ENCODE data around the gene TCIRG1.

DNA sequence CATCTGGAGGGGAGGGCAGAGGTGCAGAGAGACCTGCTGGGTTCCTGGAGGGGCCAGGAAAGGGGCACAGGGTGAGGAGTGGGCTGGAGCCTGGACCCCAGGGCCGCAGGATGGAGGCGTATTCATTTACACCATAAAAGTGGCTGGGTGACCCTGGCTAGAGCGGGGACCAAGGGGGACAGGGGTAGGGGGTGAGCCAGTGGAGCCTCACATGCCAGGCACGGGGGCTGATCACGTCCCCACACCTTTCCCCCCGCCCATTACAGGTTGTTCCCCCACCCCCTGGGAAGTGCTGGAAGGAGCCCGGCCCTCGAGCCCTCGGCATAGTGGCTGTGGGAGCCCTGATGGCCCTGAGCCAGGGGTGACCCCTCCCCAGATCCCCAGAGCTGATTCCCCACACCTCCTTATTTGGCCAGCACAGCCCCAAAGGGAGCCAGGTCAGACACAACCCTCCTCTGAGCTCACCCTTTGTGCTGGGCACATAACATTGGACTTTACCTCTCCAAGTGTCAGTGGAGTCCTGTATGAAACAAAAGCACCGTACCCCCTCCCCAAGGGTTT is 781 bp downstream of the TCIRG1 start:
- TF ChIP-seq GATA2 (IDR thresholded peaks at IDR 0.05; ENCODE audit: low read depth, low read length) (no peak), GATA3 (IDR thresholded peaks at IDR 0.05; ENCODE audit: low read depth, low read length) (no peak)

All from SH-SY5Y (cell line).